K562 (cell line): ENCODE data around the gene TOGARAM2. TPM values are rescaled to one million over a fixed set of nuclear protein-coding genes. Genes with fewer than 3 reads are reported as not detected.

Experiments used
- C11orf30 ChIP-seq: fragments of 450-650 bp; IDR thresholded peaks from 2 replicates; pipeline ENCODE4 v1.6.1; 2016; ENCODE audit warnings: low read depth, mild to moderate bottlenecking
- HES1 ChIP-seq: fragments of 450-650 bp; IDR thresholded peaks from 2 replicates; pipeline ENCODE4 v1.6.1; 2016; ENCODE audit warnings: low read depth, mild to moderate bottlenecking, moderate library complexity
- IFI16 ChIP-seq: fragments of 250-450 bp; sonication (Bioruptor Pico); IDR thresholded peaks from 2 replicates; pipeline ENCODE4 v2.1.2; 2022; ENCODE audit warnings: mild to moderate bottlenecking, inconsistent platforms
- RERE ChIP-seq: sonication (generic); formaldehyde crosslinking; IDR thresholded peaks from 2 replicates; pipeline ENCODE4 v1.8.0; 2023; ENCODE audit warnings: missing genetic modification reagents, mild to moderate bottlenecking, borderline replicate concordance
- ZNF197 ChIP-seq: fragments of 200-800 bp; sonication (Bioruptor generic); IDR thresholded peaks from 2 replicates; pipeline ENCODE4 v1.6.1; 2016; ENCODE audit warnings: low read depth, missing genetic modification characterization, missing compliant biosample characterization
- polyA plus RNA-seq, 8 experiments: library from polyadenylated mRNA; depleted of rRNA in 4 of 8; stranded (reverse) in 5 of 8; unstranded in 3 of 8; fragments of >200 nt; fragmentation: Nextera tagmentation in 2 of 8; fragmentation: Illumina TruSeq in 1 of 8; extraction: Ambion mirVana in 2 of 8; extraction: Trizol in 1 of 8; gene quantifications; 2 replicates each; pipeline versions ENCODE4 v1.2.1 to v1.2.3, GENCODE V29; 2011 to 2014; ENCODE audit warnings: inconsistent platforms in 1 of 8, missing spikeins in 1 of 8
- total RNA-seq, 7 experiments: library from RNA; depleted of rRNA in 6 of 7; stranded (reverse); fragments of >200 nt in 6 of 7; fragmentation: Illumina TruSeq in 2 of 7; extraction: Trizol in 2 of 7; gene quantifications; 2 replicates each; pipeline versions ENCODE4 v1.2.1 to v1.2.3, GENCODE V29; 2011 to 2021; ENCODE audit warnings: low replicate concordance in 1 of 7

TOGARAM2 gene
- total and polyA plus RNA-seq, 9 of the 15 experiments (the other 6 are each of a cell fraction or from before 2014, with no cell fraction given), result not detected

GRCh38 chr2:29001806-29002205 lies 20.7 kb downstream of the TOGARAM2 start (continued):
- TF ChIP-seq RERE, result no peak
- no peak for TF ChIP-seq ZNF197 (CRISPR knock-in tag)
- no peak for TF ChIP-seq C11orf30
- no peak for TF ChIP-seq HES1
- TF ChIP-seq IFI16 (CRISPR knock-in tag), result no peak
